Measurements from ENCODE around the gene SNRPA. TPM values are rescaled to one million over a fixed set of nuclear protein-coding genes. Genes with fewer than 3 reads are reported as not detected.

SNRPA gene
- polyA plus RNA-seq, 3 donors = 27.9 to 78.3 (median 44.2) TPM

DNA sequence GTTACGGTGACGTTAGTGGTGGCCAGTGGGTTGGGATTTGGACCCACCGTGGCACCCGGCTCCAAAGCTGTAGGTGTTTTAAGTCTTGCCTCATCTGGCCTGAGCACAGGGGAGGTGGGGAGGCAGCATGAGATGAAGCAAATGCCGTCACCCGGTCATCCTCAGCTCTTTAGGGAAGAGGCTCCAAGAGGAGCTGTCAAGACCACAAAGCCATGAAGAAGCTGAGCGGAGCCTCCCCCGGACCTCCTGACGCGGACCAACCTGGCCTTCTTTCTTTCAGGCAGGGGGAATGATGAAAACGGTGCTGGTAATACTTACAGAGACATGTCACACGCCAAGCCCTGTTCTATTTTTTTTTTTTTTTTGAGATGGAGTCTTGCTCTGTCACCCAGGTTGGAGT lies 8.1 kb upstream of the SNRPA start:
- no peak overlapping the region for H3K9ac ChIP-seq (ENCODE audit: insufficient read depth, low read length, poor library complexity, severe bottlenecking)
- peaks cover 9% of the 10 kb centered on the region for H3K79me2 ChIP-seq (ENCODE audit: insufficient read depth, low read length)
- H3K4me1 ChIP-seq (ENCODE audit: control insufficient read depth in 1 of 2, insufficient read depth in 2 of 2, low read length in 2 of 2) = peaks cover 4 to 5% of the 10 kb centered on the region in 2 donors
- WGBS (ENCODE audit: insufficient coverage) = 97% methylated on average over 10 of the region's 12 CpGs
- no peaks in the 10 kb centered on the region for H3K9me3 ChIP-seq (replicated peaks in 1 of 2; ENCODE audit: control insufficient read depth in 1 of 2, insufficient read depth in 1 of 2, low read length in 2 of 2)
- H3K27me3 ChIP-seq (ENCODE audit: control insufficient read depth in 2 of 2, insufficient read depth in 2 of 2, low read length in 2 of 2) = no peaks in the 10 kb centered on the region
- peaks cover 31 to 35% of the 10 kb centered on the region in 2 donors for H3K36me3 ChIP-seq (replicated peaks in 1 of 2; ENCODE audit: control insufficient read depth in 1 of 2, insufficient read depth in 2 of 2, low read length in 2 of 2)
- Mint-ChIP-seq H3K27me3 (ENCODE audit: low read depth in 3 of 3) (peaks cover 0 to 2% (median 1%) of the 10 kb centered on the region in 3 donors), H3K9me3 (peaks cover 0 to 3% (median 0%) of the 10 kb centered on the region in 7 donors), H3K36me3 (peaks cover 30 to 45% of the 10 kb centered on the region in 2 donors), H3K4me1 (peaks cover 10% of the 10 kb centered on the region), H3K4me3 (no peak overlapping the region), H3K27ac (no peak overlapping the region)
- H3K4me2 ChIP-seq (replicated peaks; ENCODE audit: extremely low read depth, low read length, poor library complexity, severe bottlenecking) = no peak overlapping the region
- H3K4me3 ChIP-seq (replicated peaks in 1 of 3; ENCODE audit: low read depth in 2 of 3, low read length in 3 of 3) = no peak overlapping the region
- no peak for DNase-seq
- H2AFZ ChIP-seq (ENCODE audit: insufficient read depth, low read depth, low read length, poor library complexity, severe bottlenecking) = no peak overlapping the region
- H4K20me1 ChIP-seq (ENCODE audit: insufficient read depth, low read length) = no peaks in the 10 kb centered on the region
- TF ChIP-seq, protein P1, sequence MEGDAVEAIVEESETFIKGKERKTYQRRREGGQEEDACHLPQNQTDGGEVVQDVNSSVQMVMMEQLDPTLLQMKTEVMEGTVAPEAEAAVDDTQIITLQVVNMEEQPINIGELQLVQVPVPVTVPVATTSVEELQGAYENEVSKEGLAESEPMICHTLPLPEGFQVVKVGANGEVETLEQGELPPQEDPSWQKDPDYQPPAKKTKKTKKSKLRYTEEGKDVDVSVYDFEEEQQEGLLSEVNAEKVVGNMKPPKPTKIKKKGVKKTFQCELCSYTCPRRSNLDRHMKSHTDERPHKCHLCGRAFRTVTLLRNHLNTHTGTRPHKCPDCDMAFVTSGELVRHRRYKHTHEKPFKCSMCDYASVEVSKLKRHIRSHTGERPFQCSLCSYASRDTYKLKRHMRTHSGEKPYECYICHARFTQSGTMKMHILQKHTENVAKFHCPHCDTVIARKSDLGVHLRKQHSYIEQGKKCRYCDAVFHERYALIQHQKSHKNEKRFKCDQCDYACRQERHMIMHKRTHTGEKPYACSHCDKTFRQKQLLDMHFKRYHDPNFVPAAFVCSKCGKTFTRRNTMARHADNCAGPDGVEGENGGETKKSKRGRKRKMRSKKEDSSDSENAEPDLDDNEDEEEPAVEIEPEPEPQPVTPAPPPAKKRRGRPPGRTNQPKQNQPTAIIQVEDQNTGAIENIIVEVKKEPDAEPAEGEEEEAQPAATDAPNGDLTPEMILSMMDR (IDR thresholded peaks at IDR 0.05) = no peak
- intact Hi-C loops (cut with micrococcal nuclease) = no loop called here
- no peak overlapping the region for H3K27ac ChIP-seq (ENCODE audit: low read depth in 1 of 2, low read length in 2 of 2)

DNA sequence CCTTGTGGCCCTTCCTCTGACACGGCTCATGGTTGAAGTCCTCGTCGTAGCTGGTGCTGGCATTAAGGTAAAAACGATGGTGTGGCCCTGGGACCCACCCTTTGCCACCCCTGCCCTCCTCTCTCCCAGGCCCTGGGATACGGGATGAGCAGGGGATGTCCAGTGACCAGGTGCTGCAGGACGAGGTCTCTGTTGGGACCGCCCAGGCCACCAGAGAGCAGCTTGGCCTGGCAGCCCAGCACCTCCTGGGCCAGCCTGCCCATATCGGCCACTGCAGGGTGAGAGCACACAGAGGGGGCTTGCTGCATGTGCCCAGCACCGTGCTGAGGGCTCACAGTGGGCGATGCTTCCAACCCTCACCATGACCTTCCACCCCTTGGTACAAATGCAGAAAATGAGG lies 7.1 kb upstream of the SNRPA start:
- Histone ChIP-seq H4K20me1 (ENCODE audit: insufficient read depth, low read length) (no peaks in the 10 kb centered on the region), H3K27ac (ENCODE audit: low read depth in 1 of 2, low read length in 2 of 2) (no peak overlapping the region), H3K4me3 (replicated peaks in 1 of 3; ENCODE audit: low read depth in 2 of 3, low read length in 3 of 3) (no peak overlapping the region), H3K9ac (ENCODE audit: insufficient read depth, low read length, poor library complexity, severe bottlenecking) (no peak overlapping the region), H2AFZ (ENCODE audit: insufficient read depth, low read depth, low read length, poor library complexity, severe bottlenecking) (no peak overlapping the region), H3K4me1 (ENCODE audit: control insufficient read depth in 1 of 2, insufficient read depth in 2 of 2, low read length in 2 of 2) (peaks cover 14 to 15% of the 10 kb centered on the region in 2 donors), H3K4me2 (replicated peaks; ENCODE audit: extremely low read depth, low read length, poor library complexity, severe bottlenecking) (no peak overlapping the region), H3K79me2 (ENCODE audit: insufficient read depth, low read length) (peaks cover 10% of the 10 kb centered on the region), H3K27me3 (ENCODE audit: control insufficient read depth in 2 of 2, insufficient read depth in 2 of 2, low read length in 2 of 2) (no peaks in the 10 kb centered on the region), H3K36me3 (replicated peaks in 1 of 2; ENCODE audit: control insufficient read depth in 1 of 2, insufficient read depth in 2 of 2, low read length in 2 of 2) (peaks cover 25 to 27% of the 10 kb centered on the region in 2 donors), H3K9me3 (replicated peaks in 1 of 2; ENCODE audit: control insufficient read depth in 1 of 2, insufficient read depth in 1 of 2, low read length in 2 of 2) (no peaks in the 10 kb centered on the region)
- TF ChIP-seq, protein P1 (IDR thresholded peaks at IDR 0.05) = no peak
- Mint-ChIP-seq H3K27me3 (ENCODE audit: low read depth in 3 of 3) (peaks cover 0 to 2% (median 1%) of the 10 kb centered on the region in 3 donors), H3K36me3 (peaks cover 22 to 36% of the 10 kb centered on the region in 2 donors), H3K9me3 (peaks cover 0 to 3% (median 0%) of the 10 kb centered on the region in 7 donors), H3K4me3 (no peak overlapping the region), H3K4me1 (peaks cover 20% of the 10 kb centered on the region), H3K27ac (peak overlapping the region in 2 of 7 donors; percentile 13 to 24)
- intact Hi-C loops (cut with micrococcal nuclease) = no loop called here
- DNase-seq = no peak
- WGBS (ENCODE audit: insufficient coverage) = 91% methylated on average over 5 of the region's 10 CpGs

All from CD14-positive monocyte (primary cell).